MCF 10A (cell line): ENCODE results near the gene HSD11B2. TPM values are rescaled to one million over a fixed set of nuclear protein-coding genes. Genes with fewer than 3 reads are reported as not detected.
A peak's percentile ranks its signal among the peaks of the same experiment; 100 is the strongest.

ENCODE experiments used
- BruUV-seq: library from RNA; stranded (reverse); fragments of 400-500 nt; replicated peaks from 2 replicates; lab custom pipeline; 2021; lab: Mats Ljungman, UMichigan
- CTCF ChIA-PET: fragments of 300-600 bp; sonication (Branson Sonifier 250); formaldehyde crosslinking; extraction: SDS; loops from one replicate; lab custom pipeline; 2021; ENCODE audit warnings: antibody characterized with exemption, inconsistent platforms; lab: Yijun Ruan, JAX
- POLR2A ChIA-PET: fragments of 300-600, 350-650 bp; sonication (Branson Sonifier 250); formaldehyde crosslinking; extraction: SDS; loops from one replicate; lab custom pipeline; 2020; ENCODE audit warnings: antibody characterized with exemption, inconsistent platforms; lab: Yijun Ruan, JAX
- DNase-seq: peaks from one replicate; pipeline ENCODE4 v3.0.0-alpha.2; 2018; ENCODE audit not compliant: unreplicated experiment
- H3K27ac Mint-ChIP-seq: one replicate; pipeline ENCODE4 v1.8.0; 2022; ENCODE audit warnings: mild to moderate bottlenecking, low read depth, mixed read lengths; ENCODE audit not compliant: unreplicated experiment
- H3K27me3 Mint-ChIP-seq: one replicate; pipeline ENCODE4 v1.8.0; 2022; ENCODE audit warnings: mixed read lengths; ENCODE audit not compliant: insufficient read depth, unreplicated experiment
- H3K36me3 Mint-ChIP-seq: one replicate; pipeline ENCODE4 v1.8.0; 2022; ENCODE audit warnings: mild to moderate bottlenecking, moderate library complexity, mixed read lengths; ENCODE audit not compliant: insufficient read depth, unreplicated experiment
- H3K4me1 Mint-ChIP-seq: one replicate; pipeline ENCODE4 v1.8.0; 2022; ENCODE audit warnings: mixed read lengths; ENCODE audit not compliant: insufficient read depth, unreplicated experiment
- H3K4me3 Mint-ChIP-seq: one replicate; pipeline ENCODE4 v1.8.0; 2022; ENCODE audit warnings: mild to moderate bottlenecking, moderate library complexity, mixed read lengths; ENCODE audit not compliant: unreplicated experiment
- H3K9me3 Mint-ChIP-seq: one replicate; pipeline ENCODE4 v1.8.0; 2022; ENCODE audit warnings: mixed read lengths; ENCODE audit not compliant: unreplicated experiment
- intact Hi-C: fragments of 100-400 bp; cut with micrococcal nuclease; formaldehyde crosslinking; loops from 2 replicates; pipeline ENCODE4 v1.14.1; 2022
- total RNA-seq: library from RNA; stranded (reverse); gene quantifications from 2 replicates; pipeline ENCODE4 v1.2.3, GENCODE V29; 2022
- TF ChIP-seq, protein P1 (sequence below): fragments of 200-600 bp; IDR thresholded peaks from one replicate; pipeline ENCODE4 v1.8.0; 2022; ENCODE audit warnings: antibody characterized with exemption, mild to moderate bottlenecking; ENCODE audit not compliant: unreplicated experiment

HSD11B2 gene
- total RNA-seq, 1 experiment from 2014 or later, result 0.86 TPM

DNA sequence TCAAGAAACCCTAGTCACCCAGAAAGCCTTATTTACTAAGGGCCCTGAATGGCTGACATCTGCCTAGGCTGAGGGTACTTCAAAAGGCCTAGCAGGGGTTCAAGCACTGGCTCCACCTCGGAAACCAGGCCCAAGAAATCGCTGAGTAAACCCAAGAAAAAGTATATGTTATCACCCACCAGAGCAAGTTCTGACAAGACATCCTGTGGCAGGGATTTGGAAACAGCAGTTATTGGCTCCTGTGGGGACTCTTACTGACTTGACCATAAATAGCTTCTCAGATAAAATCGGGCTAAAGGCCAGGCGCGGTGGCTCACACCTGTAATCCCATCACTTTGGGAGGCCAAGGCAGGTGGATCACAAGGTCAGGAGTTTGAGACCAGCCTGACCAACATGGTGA is 37.8 kb downstream of the HSD11B2 start:
- peaks cover 4% of the 10 kb centered on the region for H3K36me3 Mint-ChIP-seq
- H3K9me3 Mint-ChIP-seq, result no peaks in the 10 kb centered on the region
- intact Hi-C loops, result loop anchor here (5.0 kb wide), 1 partner anchor 96 kb away; no protein-coding TSS in a partner anchor
- H3K27ac Mint-ChIP-seq, result peak overlapping the region; percentile 67
- peaks cover 15% of the 10 kb centered on the region for H3K4me1 Mint-ChIP-seq
- no peaks in the 10 kb centered on the region for H3K27me3 Mint-ChIP-seq
- no TSS peak for BruUV-seq
- CTCF ChIA-PET, result interaction anchor here (0.5 to 6.0 kb wide), 7 partner anchors 20 to 416 kb away, joined by 3 to 53 read pairs (median 3); partner anchors contain the start of gene NRN1L
- POLR2A ChIA-PET, result interaction anchor here (1.6 kb wide), 1 partner anchor 11 kb away, joined by 7 read pairs; no protein-coding TSS in a partner anchor
- H3K4me3 Mint-ChIP-seq, result no peak overlapping the region
- TF ChIP-seq, protein P1, sequence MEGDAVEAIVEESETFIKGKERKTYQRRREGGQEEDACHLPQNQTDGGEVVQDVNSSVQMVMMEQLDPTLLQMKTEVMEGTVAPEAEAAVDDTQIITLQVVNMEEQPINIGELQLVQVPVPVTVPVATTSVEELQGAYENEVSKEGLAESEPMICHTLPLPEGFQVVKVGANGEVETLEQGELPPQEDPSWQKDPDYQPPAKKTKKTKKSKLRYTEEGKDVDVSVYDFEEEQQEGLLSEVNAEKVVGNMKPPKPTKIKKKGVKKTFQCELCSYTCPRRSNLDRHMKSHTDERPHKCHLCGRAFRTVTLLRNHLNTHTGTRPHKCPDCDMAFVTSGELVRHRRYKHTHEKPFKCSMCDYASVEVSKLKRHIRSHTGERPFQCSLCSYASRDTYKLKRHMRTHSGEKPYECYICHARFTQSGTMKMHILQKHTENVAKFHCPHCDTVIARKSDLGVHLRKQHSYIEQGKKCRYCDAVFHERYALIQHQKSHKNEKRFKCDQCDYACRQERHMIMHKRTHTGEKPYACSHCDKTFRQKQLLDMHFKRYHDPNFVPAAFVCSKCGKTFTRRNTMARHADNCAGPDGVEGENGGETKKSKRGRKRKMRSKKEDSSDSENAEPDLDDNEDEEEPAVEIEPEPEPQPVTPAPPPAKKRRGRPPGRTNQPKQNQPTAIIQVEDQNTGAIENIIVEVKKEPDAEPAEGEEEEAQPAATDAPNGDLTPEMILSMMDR, result no peak
- DNase-seq, result peak; percentile 53

DNA sequence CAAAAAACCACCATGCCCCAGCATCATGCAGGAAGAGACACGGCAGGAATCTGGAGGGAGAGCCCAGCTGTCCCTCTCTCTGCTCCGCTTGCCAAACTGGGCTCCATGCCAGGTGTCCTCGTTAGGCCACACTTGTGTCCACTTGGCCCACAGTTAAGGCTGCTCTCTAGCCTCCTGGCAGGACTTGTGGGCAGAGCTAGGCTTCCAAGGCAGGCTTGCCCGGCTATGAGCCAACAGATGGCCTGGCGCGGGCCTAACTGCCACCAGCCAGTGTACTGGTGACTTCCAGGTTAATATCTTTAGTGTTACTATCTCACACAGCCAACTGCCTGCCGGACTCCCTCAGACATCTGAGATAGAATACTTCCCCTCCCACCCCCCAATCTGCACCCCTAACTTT is 39.4 kb downstream of the HSD11B2 start:
- Mint-ChIP-seq H3K27ac (no peak overlapping the region), H3K36me3 (peaks cover 6% of the 10 kb centered on the region), H3K4me3 (no peak overlapping the region), H3K4me1 (peaks cover 22% of the 10 kb centered on the region), H3K27me3 (no peaks in the 10 kb centered on the region), H3K9me3 (no peaks in the 10 kb centered on the region)
- no peak for DNase-seq
- BruUV-seq, result no TSS peak
- POLR2A ChIA-PET, result interaction anchor here (0.7 to 1.0 kb wide), 2 partner anchors 10 to 421 kb away, joined by 3 to 4 read pairs; partner anchors contain the start of gene ATP6V0D1
- CTCF ChIA-PET, result no interaction called here
- TF ChIP-seq, protein P1, result no peak
- intact Hi-C loops, result no loop called here

DNA sequence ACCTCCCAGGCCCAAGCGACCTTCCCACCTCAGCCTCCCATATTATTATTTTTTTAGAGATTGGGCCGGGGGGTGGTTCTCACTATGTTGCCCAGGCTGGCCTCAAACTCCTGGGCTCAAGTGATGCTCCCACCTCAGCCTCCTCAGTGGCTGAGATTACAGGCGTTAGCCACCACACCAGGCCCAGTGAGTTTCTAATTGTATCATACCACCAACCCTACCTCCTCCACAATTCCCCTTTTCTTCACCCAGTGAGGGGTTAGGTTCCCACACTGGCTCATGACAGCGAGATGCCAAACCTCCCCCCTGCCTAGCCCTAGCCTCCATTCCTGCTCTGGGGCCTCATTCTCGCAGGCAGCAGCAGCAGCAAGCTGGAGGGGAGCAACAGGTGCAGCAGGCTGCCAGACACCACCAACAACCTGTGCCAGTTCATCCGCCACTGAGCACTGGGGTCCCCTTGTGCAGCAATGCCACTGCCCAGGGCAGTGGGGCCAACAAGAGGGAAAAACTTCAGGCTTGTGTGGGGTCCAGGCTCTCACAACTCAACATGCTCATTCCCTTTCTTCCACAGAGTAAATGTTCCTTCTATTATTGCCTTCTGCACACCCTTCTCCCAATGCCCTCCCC is 41.0 kb downstream of the HSD11B2 start:
- Mint-ChIP-seq H3K27ac (no peak overlapping the region), H3K4me1 (peaks cover 15% of the 10 kb centered on the region)
- POLR2A ChIA-PET, result interaction anchor here (0.7 to 1.0 kb wide), 3 partner anchors 19 to 453 kb away, joined by 3 read pairs; no protein-coding TSS in a partner anchor

More for the DNA sequence above, 41.0 kb downstream of the HSD11B2 start:
- CTCF ChIA-PET, result interaction anchor here (0.5 to 1.3 kb wide), 3 partner anchors 24 to 1063 kb away, joined by 3 to 4 read pairs (median 3); no protein-coding TSS in a partner anchor
- intact Hi-C loops, result no loop called here
- BruUV-seq, result no TSS peak
- Mint-ChIP-seq H3K36me3 (peaks cover 5% of the 10 kb centered on the region), H3K4me3 (no peak overlapping the region), H3K9me3 (no peaks in the 10 kb centered on the region), H3K27me3 (no peaks in the 10 kb centered on the region)
- DNase-seq, result no peak
- TF ChIP-seq, protein P1, result no peak
